ENCODE data around the gene CD300A.

- TF ChIP-seq CTCF (IDR thresholded peaks at IDR 0.05; ENCODE audit: low read depth, low read length) = no peak
- no peak for TF ChIP-seq EZH2phosphoT487 (IDR thresholded peaks at IDR 0.05; ENCODE audit: low read depth)
Measured at GRCh38 chr17:74532115-74532514, 65.7 kb downstream of the CD300A start.
